Type B pancreatic cell (in vitro differentiated cells): ENCODE data around the gene PCNX3. TPM values are rescaled to one million over a fixed set of nuclear protein-coding genes. Genes with fewer than 3 reads are reported as not detected.

Experiments
- DNase-seq: peaks from one replicate; pipeline ENCODE4 v3.0.0; 2021; ENCODE audit warnings: mixed read lengths; ENCODE audit not compliant: unreplicated experiment; ENCODE audit errors: extremely low spot score
- H3K27ac Mint-ChIP-seq: 2 replicates; pipeline ENCODE4 v1.8.0; 2021; ENCODE audit warnings: mild to moderate bottlenecking, mixed read lengths
- H3K27me3 Mint-ChIP-seq: 2 replicates; pipeline ENCODE4 v1.8.0; 2021; ENCODE audit warnings: mixed read lengths
- H3K36me3 Mint-ChIP-seq: 2 replicates; pipeline ENCODE4 v1.8.0; 2021; ENCODE audit warnings: mixed read lengths
- H3K4me1 Mint-ChIP-seq: one replicate; pipeline ENCODE4 v1.8.0; 2021; ENCODE audit warnings: mixed read lengths; ENCODE audit not compliant: unreplicated experiment
- H3K4me3 Mint-ChIP-seq: 2 replicates; pipeline ENCODE4 v1.8.0; 2021; ENCODE audit warnings: mild to moderate bottlenecking, mixed read lengths
- H3K9me3 Mint-ChIP-seq: 2 replicates; pipeline ENCODE4 v1.8.0; 2021; ENCODE audit warnings: mixed read lengths
- long read RNA-seq: library from polyadenylated mRNA; unstranded; transcript quantifications from one replicate; pipeline ENCODE4 v2.0.0, GENCODE V29; 2020
- total RNA-seq: library from RNA; stranded (reverse); gene quantifications from 2 replicates; pipeline ENCODE4 v1.2.1, GENCODE V29; 2021; ENCODE audit warnings: low replicate concordance
- TF ChIP-seq, protein P1 (sequence below): fragments of 200-600 bp; sonication (generic); conservative IDR thresholded peaks from 2 replicates; pipeline ENCODE4 v1.5.0; 2021; ENCODE audit warnings: antibody characterized with exemption, mild to moderate bottlenecking

PCNX3 gene
- total RNA-seq, result 44.9 and 49.2 TPM in 2 replicates
- long read RNA-seq, partial matches to known transcripts, result 1 of 1 reads
- long read RNA-seq, other reads (novel, unspliced or antisense), result 0 of 1 reads

GRCh38 chr11:65615229-65615949 lies at the start of gene PCNX3:
Gene PCNX3, plus strand, starts transcription at chr11:65615776. Its CDS starts 536 bp downstream, at chr11:65616312.
- peaks cover 21% of the 10 kb centered on the region for H3K4me1 Mint-ChIP-seq
- peaks cover 5% of the 10 kb centered on the region for H3K36me3 Mint-ChIP-seq
- no peaks in the 10 kb centered on the region for H3K27me3 Mint-ChIP-seq
- TF ChIP-seq, protein P1, sequence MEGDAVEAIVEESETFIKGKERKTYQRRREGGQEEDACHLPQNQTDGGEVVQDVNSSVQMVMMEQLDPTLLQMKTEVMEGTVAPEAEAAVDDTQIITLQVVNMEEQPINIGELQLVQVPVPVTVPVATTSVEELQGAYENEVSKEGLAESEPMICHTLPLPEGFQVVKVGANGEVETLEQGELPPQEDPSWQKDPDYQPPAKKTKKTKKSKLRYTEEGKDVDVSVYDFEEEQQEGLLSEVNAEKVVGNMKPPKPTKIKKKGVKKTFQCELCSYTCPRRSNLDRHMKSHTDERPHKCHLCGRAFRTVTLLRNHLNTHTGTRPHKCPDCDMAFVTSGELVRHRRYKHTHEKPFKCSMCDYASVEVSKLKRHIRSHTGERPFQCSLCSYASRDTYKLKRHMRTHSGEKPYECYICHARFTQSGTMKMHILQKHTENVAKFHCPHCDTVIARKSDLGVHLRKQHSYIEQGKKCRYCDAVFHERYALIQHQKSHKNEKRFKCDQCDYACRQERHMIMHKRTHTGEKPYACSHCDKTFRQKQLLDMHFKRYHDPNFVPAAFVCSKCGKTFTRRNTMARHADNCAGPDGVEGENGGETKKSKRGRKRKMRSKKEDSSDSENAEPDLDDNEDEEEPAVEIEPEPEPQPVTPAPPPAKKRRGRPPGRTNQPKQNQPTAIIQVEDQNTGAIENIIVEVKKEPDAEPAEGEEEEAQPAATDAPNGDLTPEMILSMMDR, result no peak
- peak; percentile 100 for DNase-seq
- peak within 1 kb of the TSS; percentile 98 for H3K27ac Mint-ChIP-seq
- H3K4me3 Mint-ChIP-seq, result peak within 1 kb of the TSS; percentile 96
- no peaks in the 10 kb centered on the region for H3K9me3 Mint-ChIP-seq

GRCh38 chr11:65569164-65569972 lies 46.2 kb upstream of the PCNX3 start:
- Mint-ChIP-seq H3K9me3 (no peaks in the 10 kb centered on the region), H3K27me3 (no peaks in the 10 kb centered on the region), H3K4me3 (peak overlapping the region; percentile 100), H3K4me1 (peaks cover 28% of the 10 kb centered on the region), H3K27ac (peak overlapping the region; percentile 99), H3K36me3 (peaks cover 6% of the 10 kb centered on the region)
- DNase-seq, result no peak
- TF ChIP-seq, protein P1, result no peak

DNA sequence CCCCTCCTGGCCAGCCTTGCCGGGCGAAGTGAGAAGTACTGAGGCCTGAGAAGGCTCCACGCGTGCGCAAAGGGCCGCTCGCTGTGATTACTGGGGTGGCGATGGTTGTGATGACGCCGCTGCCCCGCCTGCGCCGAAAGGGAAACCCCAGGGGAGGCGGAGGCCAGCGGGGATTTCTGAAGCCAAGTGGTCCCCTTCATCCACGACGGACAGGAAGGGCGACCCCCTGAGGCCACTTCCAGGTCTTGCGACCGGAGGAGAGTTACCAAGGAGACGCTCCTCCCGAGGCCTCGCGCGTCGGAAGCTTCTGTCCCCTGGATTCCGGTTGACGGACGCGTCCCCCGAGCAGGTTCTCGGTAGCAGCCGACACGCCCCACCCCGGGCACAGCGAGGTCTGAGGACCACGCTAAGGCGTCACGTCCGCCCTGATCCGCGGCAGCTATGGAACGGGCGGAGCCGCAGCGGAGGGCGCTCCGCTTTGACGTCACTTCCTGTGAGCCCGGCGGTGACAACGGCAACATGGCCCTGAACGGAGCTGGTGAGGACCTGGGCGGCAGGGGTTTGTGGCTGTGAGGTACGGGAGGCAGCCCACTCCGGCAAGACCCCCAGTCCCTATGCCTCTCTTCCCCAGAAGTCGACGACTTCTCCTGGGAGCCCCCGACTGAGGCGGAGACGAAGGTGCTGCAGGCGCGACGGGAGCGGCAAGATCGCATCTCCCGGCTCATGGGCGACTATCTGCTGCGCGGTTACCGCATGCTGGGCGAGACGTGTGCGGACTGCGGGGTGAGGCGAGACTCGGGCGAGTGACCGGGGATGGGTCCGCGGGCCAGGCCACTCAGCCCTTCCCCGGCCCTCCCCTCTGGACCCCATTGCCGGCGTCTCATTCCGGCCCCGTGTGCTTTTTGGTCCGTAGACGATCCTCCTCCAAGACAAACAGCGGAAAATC lies 45.3 kb upstream of the PCNX3 start, which contains the start of gene ZNRD2:
Gene ZNRD2, plus strand, starts transcription at position 505 of the 946 bp plus-strand sequence. Its CDS starts 15 bp downstream, at position 520.
- TF ChIP-seq, protein P1, result peak; percentile 78
- Mint-ChIP-seq H3K27ac (peak within 1 kb of the TSS; percentile 99), H3K4me1 (peaks cover 33% of the 10 kb centered on the region), H3K9me3 (no peaks in the 10 kb centered on the region), H3K27me3 (peaks cover 6% of the 10 kb centered on the region), H3K36me3 (peaks cover 6% of the 10 kb centered on the region), H3K4me3 (peak within 1 kb of the TSS; percentile 100)
- peak; percentile 97 for DNase-seq

GRCh38 chr11:65571420-65571819 lies 44.2 kb upstream of the PCNX3 start:
- peaks cover 10% of the 10 kb centered on the region for H3K27me3 Mint-ChIP-seq
- TF ChIP-seq, protein P1, result no peak
- H3K9me3 Mint-ChIP-seq, result no peaks in the 10 kb centered on the region
- no peak for DNase-seq
- peak overlapping the region; percentile 96 for H3K27ac Mint-ChIP-seq
- H3K4me1 Mint-ChIP-seq, result peaks cover 37% of the 10 kb centered on the region
- H3K36me3 Mint-ChIP-seq, result peaks cover 6% of the 10 kb centered on the region
- peak overlapping the region; percentile 95 for H3K4me3 Mint-ChIP-seq

DNA sequence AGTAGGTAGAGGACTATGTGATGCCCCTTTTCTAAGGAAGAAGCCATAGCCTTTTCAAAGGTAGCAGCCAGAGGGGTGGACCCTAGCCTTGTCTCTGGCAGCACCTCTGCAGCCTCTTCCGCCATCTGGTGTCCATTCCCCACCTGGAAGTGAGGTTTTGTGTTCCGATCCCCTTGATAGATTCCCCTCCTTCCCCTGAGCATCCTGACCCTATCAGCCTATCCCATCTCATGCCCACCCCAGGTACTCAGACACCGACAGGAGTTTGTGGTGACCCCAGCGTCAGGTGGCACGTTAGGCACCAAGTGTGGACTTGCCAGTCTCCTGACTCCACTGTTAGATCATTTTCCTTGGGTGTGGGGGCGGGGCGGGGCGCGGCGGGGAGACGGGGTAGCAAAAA lies 43.6 kb upstream of the PCNX3 start:
- H3K4me3 Mint-ChIP-seq, result peak overlapping the region; percentile 95
- peaks cover 6% of the 10 kb centered on the region for H3K36me3 Mint-ChIP-seq
- H3K9me3 Mint-ChIP-seq, result no peaks in the 10 kb centered on the region
- peaks cover 37% of the 10 kb centered on the region for H3K4me1 Mint-ChIP-seq
- TF ChIP-seq, protein P1, result peak; percentile 49
- DNase-seq, result no peak
- H3K27ac Mint-ChIP-seq, result peak overlapping the region; percentile 96
- H3K27me3 Mint-ChIP-seq, result peaks cover 14% of the 10 kb centered on the region
